Midbrain (tissue), 1 donor: Measurements from ENCODE around the gene ZNF850.
A peak's percentile ranks its signal among the peaks of the same experiment; 100 is the strongest.
"Not testable (repeated sequence)": the region's sequence is repeated elsewhere in the genome, so short reads cannot be mapped to it uniquely, and the experiment has no call there.

Experiments
- DNase-seq: peaks from one replicate; lab custom pipeline; 2025; lab: John Stamatoyannopoulos, UW

Gene ZNF850

GRCh38 chr19:36772311-36773222 is at the start of gene ZNF850:
ZNF850 (minus strand) TSS chr19:36772807; CDS start chr19:36762606, 10,201 bp downstream.
- peak; percentile 97 for DNase-seq

- no peak for DNase-seq
Measured at GRCh38 chr19:36821758-36822157, 49.2 kb upstream of the ZNF850 start.

- no peak for DNase-seq
Measured at GRCh38 chr19:36819130-36819630, 46.6 kb upstream of the ZNF850 start.

GRCh38 chr19:36807029-36807428 is 34.4 kb upstream of the ZNF850 start:
- DNase-seq = no peak

- no peak for DNase-seq
Measured at GRCh38 chr19:36805364-36805763, 32.8 kb upstream of the ZNF850 start.

- no peak for DNase-seq
Measured at GRCh38 chr19:36797786-36798108, 25.1 kb upstream of the ZNF850 start.

- DNase-seq = no peak
Measured at GRCh38 chr19:36796714-36796992, 24.0 kb upstream of the ZNF850 start.

- DNase-seq = not testable (repeated sequence)
Measured at GRCh38 chr19:36791420-36792141, 19.0 kb upstream of the ZNF850 start.

GRCh38 chr19:36775768-36776167 is 3.2 kb upstream of the ZNF850 start:
- DNase-seq = no peak

GRCh38 chr19:36773223-36773579 is 594 bp upstream of the ZNF850 start:
- no peak for DNase-seq

GRCh38 chr19:36771261-36772231 is 1.1 kb downstream of the ZNF850 start:
- no peak for DNase-seq

- DNase-seq = no peak
Measured at GRCh38 chr19:36750066-36750691, 22.4 kb downstream of the ZNF850 start.

GRCh38 chr19:36749613-36750012 is 23.0 kb downstream of the ZNF850 start:
- not testable (repeated sequence) for DNase-seq

GRCh38 chr19:36748431-36749275 is 24.0 kb downstream of the ZNF850 start:
- DNase-seq = no peak

- no peak for DNase-seq
Measured at GRCh38 chr19:36747750-36748149, 24.9 kb downstream of the ZNF850 start.

- DNase-seq = no peak
Measured at GRCh38 chr19:36745870-36746269, 26.7 kb downstream of the ZNF850 start.

- DNase-seq = not testable (repeated sequence)
Measured at GRCh38 chr19:36736166-36736565, 36.4 kb downstream of the ZNF850 start.

- no peak for DNase-seq
Measured at GRCh38 chr19:36719687-36720556, 52.7 kb downstream of the ZNF850 start.

GRCh38 chr19:36709423-36709822 is 63.2 kb downstream of the ZNF850 start:
- no peak for DNase-seq

- DNase-seq = no peak
Measured at GRCh38 chr19:36707134-36707533, 65.5 kb downstream of the ZNF850 start.
